GM19193 (cell line): Measurements from ENCODE around the gene MEIOB.

ENCODE experiments used
- POLR2A ChIP-seq: IDR thresholded peaks from 4 replicates; pipeline ENCODE4 v1.6.1; 2011; ENCODE audit not compliant: insufficient read depth, insufficient read length; ENCODE audit errors: extremely low read depth

The MEIOB gene

DNA sequence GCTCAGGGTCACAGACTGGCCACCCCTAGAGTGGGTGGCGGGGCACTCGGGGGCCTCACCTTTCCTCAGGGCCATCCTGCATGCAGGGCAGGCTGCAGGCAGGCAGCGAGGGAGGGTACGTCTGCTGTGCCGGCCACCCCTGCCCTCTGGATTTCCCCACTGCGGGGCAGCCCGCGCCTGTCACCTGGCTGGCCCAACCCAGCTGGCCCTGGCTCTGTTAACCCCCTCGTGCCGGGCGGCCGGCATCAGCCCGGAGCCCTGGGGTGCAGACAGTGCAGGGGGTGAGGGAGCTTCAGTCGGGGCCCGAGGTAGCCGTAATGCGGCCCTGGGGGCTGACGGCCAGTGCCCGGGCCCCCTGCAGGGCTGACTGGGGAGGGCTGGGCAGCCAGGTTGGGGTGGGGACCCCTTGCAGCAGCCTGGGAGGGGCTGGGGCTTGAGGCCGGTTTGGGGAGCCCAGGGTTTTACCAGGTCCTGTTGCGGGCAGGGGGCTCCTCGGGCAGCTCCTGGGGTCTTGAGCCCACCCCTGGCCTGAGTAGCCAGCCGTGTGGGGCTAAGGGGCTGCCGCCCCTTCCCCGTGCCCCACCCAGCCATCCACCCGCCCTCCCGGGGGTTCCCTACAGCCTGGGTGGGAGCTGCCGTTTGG, 78.3 kb downstream of the MEIOB start, which contains the start of gene IGFALS:
Gene IGFALS (minus strand): TSS at position 128 of the 643 bp plus-strand sequence. CDS start 53 bp downstream, at position 75.
- TF ChIP-seq POLR2A: no peak

DNA sequence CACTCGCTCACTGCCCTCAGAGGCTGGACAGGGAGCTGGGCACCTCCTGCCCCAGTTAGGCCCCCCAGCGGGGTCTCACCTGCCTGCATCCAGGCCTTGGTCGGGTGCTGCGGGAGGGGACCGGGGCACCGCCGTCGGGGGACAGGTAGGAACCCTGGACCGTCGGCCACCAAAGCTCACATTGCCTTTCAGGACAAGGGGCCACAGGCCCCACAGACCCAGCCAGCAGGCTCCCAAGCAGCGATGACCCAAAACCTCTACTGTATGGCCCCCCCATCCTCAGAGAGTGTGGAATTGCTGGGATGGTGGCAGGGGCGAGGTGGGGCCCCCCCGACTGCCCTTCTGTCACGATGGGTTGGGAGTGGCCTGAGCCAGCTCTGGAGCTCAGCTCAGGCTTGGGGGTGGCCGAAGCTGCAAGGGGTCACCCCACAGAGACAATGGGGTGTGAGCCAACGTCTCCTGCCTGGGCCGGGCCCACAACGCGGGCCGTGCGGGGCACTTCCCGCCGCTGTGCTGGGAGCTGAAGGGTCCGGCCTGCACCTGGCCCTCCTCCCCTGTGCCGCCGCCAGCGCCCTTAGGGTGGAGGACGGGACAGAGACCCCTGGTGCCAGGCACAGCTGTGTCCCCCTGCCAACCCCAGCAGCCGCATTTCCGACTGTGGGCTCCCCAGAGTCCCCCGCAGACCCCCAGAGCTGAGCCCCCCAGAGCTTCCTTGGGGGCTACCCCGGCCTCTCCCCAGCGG, 79.0 kb downstream of the MEIOB start:
- TF ChIP-seq POLR2A: no peak

DNA sequence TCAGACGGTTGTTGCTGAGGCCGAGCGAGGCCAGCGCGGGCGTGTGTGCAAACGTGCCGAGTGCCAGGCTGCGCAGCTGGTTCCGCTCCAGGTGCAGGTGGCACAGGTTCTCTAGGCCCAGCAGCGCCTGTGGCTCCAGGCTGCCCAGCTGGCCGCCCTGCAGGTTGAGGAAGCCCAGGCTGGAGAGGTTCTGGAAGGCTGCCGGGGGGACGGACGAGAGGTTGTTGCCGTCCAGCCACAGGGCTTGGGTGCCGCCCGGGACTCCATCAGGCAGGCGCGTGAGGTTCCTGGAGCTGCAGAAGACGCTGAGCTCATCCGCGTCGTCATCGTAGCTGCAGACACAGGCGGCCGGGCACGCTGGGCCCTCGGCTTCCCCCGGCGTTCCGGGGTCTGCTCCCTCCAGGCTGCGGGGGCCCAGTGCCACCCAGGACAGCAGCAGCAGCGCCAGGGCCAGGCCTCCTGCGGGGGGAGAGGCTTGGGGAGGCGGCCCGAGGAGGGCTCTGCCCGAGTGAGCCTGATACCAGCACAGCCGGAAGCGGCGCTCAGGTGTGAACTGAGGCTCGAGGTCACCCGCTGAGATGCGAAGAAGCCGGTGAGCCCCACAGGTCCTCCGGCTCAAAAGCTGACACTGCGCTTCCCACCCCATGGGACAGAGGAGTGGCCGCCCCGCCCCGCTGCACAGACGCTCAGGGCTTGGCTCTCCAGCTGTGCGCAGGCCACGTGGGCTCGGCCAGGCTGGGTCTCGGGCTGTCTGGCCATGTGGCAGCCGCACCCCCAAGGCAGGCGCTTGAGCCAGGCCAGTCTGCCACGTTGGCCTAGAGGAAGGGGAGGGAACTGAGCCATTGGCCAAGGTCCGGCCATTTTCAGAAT, 79.8 kb downstream of the MEIOB start:
- no peak for TF ChIP-seq POLR2A

DNA sequence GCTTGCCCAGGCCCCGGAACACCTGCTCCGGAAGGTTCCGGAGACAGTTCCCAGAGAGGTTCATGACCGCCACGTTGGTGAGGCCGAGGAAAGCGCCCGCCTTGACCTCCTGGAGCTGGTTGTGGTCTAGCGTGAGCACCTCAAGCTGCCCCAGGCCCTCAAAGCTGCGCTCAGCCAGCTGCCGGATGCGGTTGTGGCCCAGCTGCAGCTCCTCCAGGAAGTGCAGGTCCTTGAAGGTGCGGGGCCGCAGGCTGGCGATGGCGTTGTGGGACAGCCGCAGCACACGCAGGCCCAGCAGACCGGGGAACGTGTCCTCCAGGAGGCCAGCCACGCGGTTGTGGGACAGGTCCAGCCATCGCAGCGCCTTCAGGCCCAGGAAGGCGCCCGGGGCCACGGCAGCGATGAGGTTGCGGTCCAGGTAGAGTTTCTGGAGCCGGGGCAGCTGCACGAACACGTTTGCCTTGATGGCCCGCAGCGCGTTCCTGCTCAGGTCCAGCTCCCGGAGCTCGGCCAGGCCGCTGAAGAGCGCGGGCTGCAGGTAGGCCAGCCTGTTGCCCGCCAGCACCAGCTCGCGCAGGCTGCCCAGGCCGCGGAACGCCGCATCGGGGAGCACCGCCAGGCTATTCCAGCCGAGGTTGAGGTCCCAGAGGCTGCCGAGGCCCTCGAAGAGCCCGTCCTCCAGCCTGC, 80.6 kb downstream of the MEIOB start:
- no peak for TF ChIP-seq POLR2A

DNA sequence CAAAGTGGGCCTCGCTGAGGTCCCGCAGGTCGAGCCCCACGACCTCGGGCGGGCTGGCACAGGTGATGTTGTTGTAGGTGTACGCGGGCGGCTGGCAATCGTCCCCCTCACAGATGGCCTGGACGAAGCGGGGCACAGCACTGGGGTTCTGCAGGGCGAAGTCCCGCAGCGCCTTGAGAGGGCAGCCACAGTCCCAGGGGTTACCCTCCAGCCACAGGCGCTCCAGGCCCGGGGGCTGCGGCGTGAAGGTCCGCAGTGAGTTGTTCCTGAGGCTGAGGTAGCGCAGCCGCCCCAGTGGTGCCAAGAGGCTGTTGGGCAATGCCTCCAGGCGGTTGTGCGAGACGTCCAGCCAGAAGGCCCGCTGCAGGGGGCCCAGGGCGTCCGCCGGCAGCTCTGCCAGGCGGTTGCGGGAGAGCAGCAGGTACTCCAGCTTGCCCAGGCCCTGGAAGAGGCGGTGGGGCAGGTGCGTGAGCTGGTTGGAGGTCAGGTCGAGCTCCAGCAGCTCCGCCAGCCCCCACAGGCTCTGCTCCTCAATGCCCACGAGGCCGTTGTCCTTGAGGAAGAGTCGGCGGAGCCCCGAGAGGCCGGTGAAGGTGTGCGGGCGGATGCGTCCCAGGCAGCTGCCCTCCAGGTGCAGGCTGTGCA, 81.2 kb downstream of the MEIOB start:
- TF ChIP-seq POLR2A: no peak

DNA sequence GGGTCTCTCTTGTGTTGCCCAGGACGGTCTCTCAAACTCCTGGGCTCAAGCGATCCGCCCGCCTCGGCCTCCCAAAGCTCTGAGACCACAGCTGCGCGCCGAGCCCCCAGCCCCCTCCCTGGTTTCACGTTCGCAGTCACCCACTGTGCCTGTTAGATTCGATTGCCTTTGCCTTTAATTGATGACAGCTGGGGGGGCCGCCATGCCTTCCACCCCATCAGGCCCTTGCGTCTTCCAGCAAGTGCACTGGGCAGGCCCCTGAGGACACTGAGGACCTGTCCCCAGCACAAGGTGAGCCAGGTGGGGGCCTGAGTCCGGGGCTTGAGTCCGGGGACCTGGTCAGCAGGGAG, 81.7 kb downstream of the MEIOB start:
- no peak for TF ChIP-seq POLR2A

DNA sequence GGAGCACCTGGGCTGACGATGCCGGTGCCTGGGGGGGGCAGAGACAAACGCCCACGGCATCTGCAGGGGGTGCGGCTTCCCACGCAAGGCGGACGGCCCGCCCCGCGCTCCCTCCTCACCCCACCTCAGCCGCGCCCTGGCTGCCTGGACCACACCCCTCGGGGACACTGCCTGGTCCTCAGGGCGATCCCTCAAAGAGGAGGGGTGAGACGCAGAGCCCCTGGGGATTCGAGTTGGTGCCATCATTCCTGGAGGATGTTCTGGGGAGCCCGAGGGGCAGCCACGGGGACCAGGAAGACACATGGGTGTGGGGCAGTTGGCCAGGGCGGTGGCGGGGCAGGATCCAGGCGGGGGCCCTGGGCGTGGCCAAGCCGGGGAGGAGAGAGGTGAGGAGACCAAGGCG, 82.3 kb downstream of the MEIOB start:
- no peak for TF ChIP-seq POLR2A

DNA sequence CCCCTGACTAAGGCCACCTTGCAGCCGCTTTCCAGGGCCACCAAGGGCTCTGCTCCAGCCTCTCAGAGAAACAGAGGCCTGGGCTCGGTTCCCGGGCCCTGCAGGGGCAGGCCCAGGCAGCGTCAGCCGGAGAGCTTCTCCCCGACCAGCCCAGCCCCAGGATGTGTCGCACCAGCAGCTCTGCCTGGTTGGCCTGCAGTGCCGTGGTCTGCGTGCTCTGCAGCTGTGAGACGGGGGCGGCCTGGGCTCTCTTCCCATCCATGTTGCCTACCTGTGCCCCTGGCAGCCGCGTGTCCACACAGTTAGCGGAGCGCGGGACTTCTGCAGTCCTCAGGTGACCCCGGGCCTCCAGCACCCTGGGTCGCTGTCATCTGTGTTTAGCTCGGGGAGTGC, 83.3 kb downstream of the MEIOB start:
- TF ChIP-seq POLR2A: no peak

DNA sequence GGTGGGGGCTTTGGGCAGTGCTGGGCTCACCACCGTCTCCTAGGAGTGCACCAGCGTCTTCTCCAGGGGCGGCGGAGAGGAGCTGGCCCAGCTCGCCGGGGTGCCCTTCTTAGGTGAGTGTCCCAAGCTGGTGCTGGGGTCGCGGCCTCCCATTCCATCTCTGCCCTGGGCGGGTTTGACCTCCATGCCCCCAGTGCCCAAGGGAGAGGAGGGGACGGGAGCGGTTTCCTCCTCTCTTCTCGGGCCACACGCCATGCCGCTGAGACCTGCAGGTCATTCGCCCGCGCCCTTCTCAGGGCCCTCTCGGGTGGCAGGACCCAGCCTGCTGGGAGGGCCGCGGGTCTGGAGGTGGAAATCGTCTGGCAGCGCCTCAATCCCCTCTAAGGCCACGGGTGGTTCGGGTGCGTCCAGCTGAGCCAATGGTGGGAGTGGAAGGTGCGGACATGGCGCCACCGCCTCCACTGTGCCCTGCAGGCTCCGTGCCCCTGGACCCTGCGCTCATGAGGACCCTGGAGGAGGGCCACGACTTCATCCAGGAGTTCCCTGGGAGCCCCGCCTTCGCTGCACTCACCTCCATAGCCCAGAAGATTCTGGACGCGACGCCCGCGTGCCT, 83.8 kb downstream of the MEIOB start:
- TF ChIP-seq POLR2A: no peak

DNA sequence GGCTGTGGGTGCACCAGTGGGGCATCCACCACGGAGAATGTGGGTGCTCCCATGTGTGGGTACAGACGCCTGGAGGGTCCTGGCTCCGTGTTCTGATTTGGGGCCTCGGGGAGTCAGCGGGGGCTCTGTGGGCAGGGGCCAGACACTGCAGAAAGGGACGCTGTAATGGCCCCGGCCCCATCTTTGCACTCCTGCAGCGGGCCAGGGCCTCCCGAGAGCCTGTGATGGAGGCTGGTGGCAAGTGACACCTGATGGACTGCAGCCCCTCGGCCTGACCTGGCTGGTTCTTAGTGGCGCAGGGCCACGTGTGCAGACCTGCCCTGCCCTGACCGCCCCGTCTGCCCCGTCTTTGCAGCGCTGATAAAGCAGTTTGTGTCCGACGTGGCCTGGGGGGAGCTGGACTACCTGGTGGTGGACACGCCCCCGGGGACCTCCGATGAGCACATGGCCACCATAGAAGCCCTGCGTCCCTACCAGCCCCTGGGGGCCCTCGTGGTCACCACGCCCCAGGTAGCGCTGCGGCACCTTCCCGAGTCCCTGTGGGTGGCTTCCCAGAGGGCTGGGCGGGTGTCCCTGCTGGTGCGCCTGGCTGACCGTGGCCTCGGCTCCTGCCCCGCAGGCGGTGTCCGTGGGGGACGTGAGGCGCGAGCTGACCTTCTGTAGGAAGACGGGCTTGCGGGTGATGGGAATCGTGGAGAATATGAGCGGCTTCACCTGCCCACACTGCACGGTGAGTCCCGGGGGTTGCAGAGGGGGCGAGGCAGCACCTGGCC, 84.5 kb downstream of the MEIOB start:
- no peak for TF ChIP-seq POLR2A

DNA sequence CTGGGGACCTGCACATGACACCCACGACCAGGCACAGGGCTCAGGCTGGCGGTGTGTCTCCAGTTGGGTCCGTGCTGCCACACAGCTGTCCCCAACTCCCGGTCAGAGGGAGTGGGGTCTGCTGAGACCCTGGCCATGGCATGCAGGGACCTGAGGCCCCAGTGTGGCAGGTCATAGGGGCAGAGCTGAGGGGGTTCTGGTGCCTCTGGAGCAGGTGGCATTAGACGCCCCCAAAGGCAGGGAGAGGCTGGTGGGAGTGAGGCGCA, 85.0 kb downstream of the MEIOB start:
- no peak for TF ChIP-seq POLR2A

DNA sequence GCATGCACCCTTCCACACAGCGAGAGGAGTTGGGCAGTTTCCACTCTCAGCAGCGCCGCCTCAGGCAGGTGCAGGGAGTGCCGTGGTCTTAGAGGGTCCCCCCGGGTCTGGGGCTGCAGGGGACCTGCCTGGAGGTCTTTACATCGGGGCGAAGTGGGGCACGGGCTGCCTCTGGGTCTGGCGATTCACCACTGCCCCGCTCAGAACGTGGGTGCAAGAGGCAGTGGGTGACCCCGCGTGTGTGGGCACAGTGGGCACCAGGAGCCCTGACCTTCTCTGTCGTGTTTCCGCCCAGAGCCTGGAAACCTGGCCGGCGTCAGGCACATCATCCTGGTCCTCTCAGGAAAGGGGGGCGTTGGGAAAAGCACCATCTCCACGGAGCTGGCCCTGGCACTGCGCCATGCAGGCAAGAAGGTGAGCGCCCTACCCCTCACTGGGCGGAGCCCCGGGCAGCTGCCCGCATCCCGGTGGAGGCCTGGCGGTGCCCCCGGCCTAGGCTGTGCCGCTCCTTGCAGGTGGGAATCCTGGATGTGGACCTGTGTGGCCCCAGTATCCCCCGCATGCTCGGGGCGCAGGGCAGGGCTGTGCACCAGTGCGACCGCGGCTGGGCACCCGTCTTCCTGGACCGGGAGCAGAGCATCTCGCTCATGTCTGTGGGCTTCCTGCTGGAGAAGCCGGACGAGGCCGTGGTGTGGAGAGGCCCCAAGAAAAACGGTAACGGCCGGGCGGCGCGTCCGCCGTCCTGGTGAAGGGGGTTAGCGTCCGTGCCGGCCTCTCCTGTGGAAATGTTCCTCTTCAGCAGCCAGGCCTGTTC, 85.5 kb downstream of the MEIOB start:
- TF ChIP-seq POLR2A: no peak

DNA sequence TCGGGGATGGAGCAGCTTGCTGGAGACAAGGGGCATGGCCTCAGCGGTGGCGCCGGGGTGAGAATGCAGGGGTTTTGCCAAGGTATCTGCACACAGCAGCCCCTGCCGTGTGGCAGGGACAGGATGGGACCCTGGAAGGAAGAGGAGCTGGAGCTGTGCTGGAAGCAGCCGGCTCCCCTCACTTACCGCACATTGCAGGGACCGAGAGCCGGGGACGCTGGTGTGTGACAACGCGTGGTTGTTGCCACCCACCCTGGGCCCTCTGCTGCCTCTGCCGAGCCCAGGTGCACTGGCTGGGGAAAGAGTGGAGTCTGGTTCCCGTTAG, 86.2 kb downstream of the MEIOB start:
- TF ChIP-seq POLR2A: no peak
